Measurements from ENCODE around the gene SIRPA. TPM values are rescaled to one million over a fixed set of nuclear protein-coding genes. Genes with fewer than 3 reads are reported as not detected.
A peak's percentile ranks its signal among the peaks of the same experiment; 100 is the strongest.

SIRPA gene
- total and polyA plus RNA-seq, 2 of the 4 experiments (the other 2 are of a cell fraction), result 9.9 to 40.2 TPM

DNA sequence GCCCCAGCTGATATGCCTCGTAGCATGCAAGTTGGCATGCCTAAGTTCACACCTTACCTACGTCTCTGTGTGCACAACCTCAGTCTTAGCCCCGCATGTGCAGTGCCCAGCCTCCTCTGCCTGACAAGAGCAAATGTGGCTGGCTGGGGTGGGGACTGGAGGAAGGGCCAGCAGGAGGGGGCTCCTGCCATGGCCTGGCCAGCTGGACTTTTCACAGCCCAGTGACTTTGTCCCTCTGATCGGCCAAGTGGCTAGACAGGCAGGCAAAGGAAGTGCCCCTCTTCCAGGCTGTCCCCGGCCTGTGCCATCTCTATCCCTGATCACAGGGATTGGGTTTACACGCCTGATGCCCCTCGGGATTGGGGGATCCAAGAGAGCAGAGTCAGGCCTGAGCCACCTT is 49.5 kb upstream of the SIRPA start:
- H3K18ac ChIP-seq (ENCODE audit: low read depth, low read length), result peak overlapping the region; percentile 83
- H2AFZ ChIP-seq (replicated peaks; ENCODE audit: low read length, poor library complexity), result no peak overlapping the region
- dilution Hi-C loops (cut with HindIII; ENCODE audit: low sequenced_read_pairs, unreplicated experiment), result no loop called here
- peak overlapping the region; percentile 81 for H4K5ac ChIP-seq (ENCODE audit: low read depth, low read length)
- peak overlapping the region; percentile 55 to 57; a peak in 3 of 4 replicates for H4K8ac ChIP-seq (ENCODE audit: low read depth in 2 of 2, low read length in 2 of 2)
- H2BK15ac ChIP-seq (ENCODE audit: low read depth, low read length), result peak overlapping the region; percentile 55; the same call in 2 of the 3 replicates
- H3K14ac ChIP-seq (replicated peaks; ENCODE audit: low read depth, low read length), result 0 out of 2 replicates have a peak overlapping the region, but pooled peaks have one; percentile 2
- H2BK20ac ChIP-seq (ENCODE audit: low read depth, low read length), result peak overlapping the region; percentile 50
- no peak overlapping the region for H3K9ac ChIP-seq (ENCODE audit: low read depth, low read length)
- 0 out of 2 replicates have a peak overlapping the region, but pooled peaks have one; percentile 50 for H3K23ac ChIP-seq (ENCODE audit: low read depth, low read length)
- TF ChIP-seq RAD21 (IDR thresholded peaks at IDR 0.05; ENCODE audit: low read length), result no peak
- no peak for TF ChIP-seq ELK1 (IDR thresholded peaks at IDR 0.05; ENCODE audit: borderline replicate concordance, low read depth, low read length)
- TF ChIP-seq BHLHE40 (IDR thresholded peaks at IDR 0.05; ENCODE audit: low read depth, low read length), result no peak
- no peaks in the 10 kb centered on the region for H3K27me3 ChIP-seq (ENCODE audit: control insufficient read depth, insufficient read depth, low read length)
- WGBS, 2 experiments (ENCODE audit: extremely low coverage in 2 of 2, insufficient read length in 1 of 2), result 60% methylated on average over 2 of the region's 7 CpGs; no CpG with 5 or more reads in 1 of the 2 experiments
- H2BK120ac ChIP-seq (ENCODE audit: low read depth, low read length), result peak overlapping the region; percentile 22
- peak overlapping the region; percentile 78 for H2AK5ac ChIP-seq (ENCODE audit: low read depth, low read length)
- H3K4ac ChIP-seq (ENCODE audit: low read depth, low read length), result peak overlapping the region; percentile 51
- peak overlapping the region; percentile 51 for H2AK9ac ChIP-seq (replicated peaks; ENCODE audit: low read depth, low read length, poor library complexity)
- peaks cover 18% of the 10 kb centered on the region for H3K4me1 ChIP-seq (ENCODE audit: control insufficient read depth, insufficient read depth, low read length)
- no peak overlapping the region for H3K56ac ChIP-seq (ENCODE audit: extremely low read depth, insufficient read depth, low read length)
- H2BK5ac ChIP-seq (ENCODE audit: low read depth, low read length, poor library complexity, severe bottlenecking), result peak overlapping the region; percentile 56
- POLR2A ChIA-PET (ENCODE audit: unreplicated experiment), result no interaction called here
- ATAC-seq (ENCODE audit: low read depth) (no peak), DNase-seq (no peak)
- no TSS peak for BruUV-seq (replicated peaks)
- H3K9me3 ChIP-seq (ENCODE audit: control insufficient read depth, insufficient read depth, low read length), result no peaks in the 10 kb centered on the region
- intact Hi-C loops (cut with micrococcal nuclease), result loop anchor here (2.0 kb wide), 1 partner anchor 15 kb away; no protein-coding TSS in a partner anchor
- H3K36me3 ChIP-seq (ENCODE audit: control insufficient read depth, insufficient read depth, low read length), result no peaks in the 10 kb centered on the region
- H3K79me1 ChIP-seq (ENCODE audit: low read depth in 1 of 2, low read length in 2 of 2), result no peaks in the 10 kb centered on the region
- CTCF ChIA-PET, result no interaction called here
- peaks cover 8% of the 10 kb centered on the region for H3K9me1 ChIP-seq (ENCODE audit: insufficient read depth, low read length)
- peak overlapping the region; percentile 84 for H4K91ac ChIP-seq (ENCODE audit: insufficient read depth, low read depth, low read length)
- H3K4me3 ChIP-seq (ENCODE audit: insufficient read depth, low read depth, low read length), result no peak overlapping the region
- no peaks in the 10 kb centered on the region for H4K20me1 ChIP-seq (ENCODE audit: insufficient read depth, low read length)
- in situ Hi-C loops (cut with MboI; ENCODE audit: low sequenced_read_pairs), result loop anchor here (25.0 kb wide), 1 partner anchor 508 kb away; the partner anchor contains the start of gene SDCBP2
- peak overlapping the region; percentile 89 for H3K27ac ChIP-seq (ENCODE audit: insufficient read depth, low read length)
- no peak overlapping the region for H3K4me2 ChIP-seq (ENCODE audit: low read depth, low read length)
